Central memory CD8-positive, alpha-beta T cell (primary cell): ENCODE measurements around the gene PTX3.

Experiments used
- ATAC-seq: fragments of 150-1000 bp; cut with Tn5 transposase; replicated peaks from 2 replicates; pipeline ENCODE4 v1.10.0; 2022; ENCODE audit warnings: mild to moderate bottlenecking, moderate FRiP score, moderate number of reproducible peaks; ENCODE audit not compliant: poor library complexity, severe bottlenecking; ENCODE audit errors: extremely low read depth
- DNase-seq, 2 donors: peaks; one replicate each; pipeline ENCODE4 v3.0.0; 2021; ENCODE audit warnings: low spot score in 2 of 2
- H3K27ac Mint-ChIP-seq: one replicate; pipeline ENCODE4 v1.8.0; 2022; ENCODE audit warnings: low read depth, mild to moderate bottlenecking, moderate library complexity, mixed read lengths
- H3K27me3 Mint-ChIP-seq: one replicate; pipeline ENCODE4 v1.8.0; 2022; ENCODE audit warnings: mixed read lengths
- H3K36me3 Mint-ChIP-seq: one replicate; pipeline ENCODE4 v1.8.0; 2022; ENCODE audit warnings: mild to moderate bottlenecking, moderate library complexity, mixed read lengths; ENCODE audit not compliant: insufficient read depth
- H3K4me1 Mint-ChIP-seq: one replicate; pipeline ENCODE4 v1.8.0; 2022; ENCODE audit warnings: mixed read lengths
- H3K4me3 Mint-ChIP-seq: one replicate; pipeline ENCODE4 v1.8.0; 2022; ENCODE audit warnings: mild to moderate bottlenecking, moderate library complexity, mixed read lengths
- H3K9me3 Mint-ChIP-seq: one replicate; pipeline ENCODE4 v1.8.0; 2022; ENCODE audit warnings: mixed read lengths

Gene PTX3

DNA sequence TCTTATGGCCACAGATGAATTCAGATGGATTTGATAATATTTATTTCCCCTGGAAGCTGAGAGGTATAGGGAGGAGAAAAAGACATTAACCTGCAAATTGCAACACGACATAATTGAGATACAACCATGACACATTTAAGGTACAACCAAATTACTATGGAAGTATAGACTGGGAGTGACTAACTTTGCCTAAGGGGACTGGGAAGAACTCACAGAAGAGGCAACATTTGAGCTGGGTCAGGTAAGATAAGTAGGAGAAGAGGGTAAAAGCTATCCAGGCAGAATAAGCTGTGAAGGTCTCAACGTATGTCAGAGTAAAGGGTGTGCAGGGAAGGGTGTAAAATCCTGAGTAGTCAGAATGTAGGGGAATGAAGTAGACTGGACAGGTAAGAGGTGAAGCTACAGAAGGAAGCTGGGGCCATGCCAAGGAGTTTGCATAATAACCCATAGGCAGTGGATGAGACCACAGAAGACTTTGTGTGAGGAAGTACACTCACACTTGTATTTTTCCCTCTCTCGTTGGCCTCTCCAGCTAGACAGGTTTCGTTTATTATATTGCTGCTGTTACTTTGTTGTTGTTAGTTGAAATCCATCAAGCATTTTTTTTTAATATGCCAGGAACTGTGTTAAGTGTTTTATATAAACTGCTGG is 28.0 kb upstream of the PTX3 start:
- H3K4me1 Mint-ChIP-seq: no peaks in the 10 kb centered on the region
- H3K36me3 Mint-ChIP-seq: no peaks in the 10 kb centered on the region
- H3K27ac Mint-ChIP-seq: no peak overlapping the region
- no peak overlapping the region for H3K4me3 Mint-ChIP-seq
- no peaks in the 10 kb centered on the region for H3K9me3 Mint-ChIP-seq
- ATAC-seq (no peak), DNase-seq (no peak)
- H3K27me3 Mint-ChIP-seq: no peaks in the 10 kb centered on the region

DNA sequence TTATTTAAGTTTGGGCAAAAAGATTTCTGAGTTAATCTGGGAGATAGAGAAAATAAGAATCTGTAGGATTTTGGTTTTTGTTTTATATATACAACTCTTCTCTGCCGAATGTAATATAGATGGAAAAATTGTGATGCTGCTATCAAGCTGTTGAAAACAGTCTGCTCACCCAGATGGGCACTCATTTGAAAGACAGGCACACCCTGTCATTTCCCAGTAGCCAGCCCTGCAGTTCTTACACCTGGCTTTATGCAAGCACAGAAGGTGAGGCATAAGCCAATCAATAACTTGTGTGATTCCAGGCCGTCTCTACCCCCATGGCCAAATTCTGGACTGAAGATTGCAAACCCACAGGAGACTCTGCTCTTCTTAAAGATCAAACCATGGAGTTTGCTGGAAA is 27.1 kb upstream of the PTX3 start:
- Mint-ChIP-seq H3K36me3 (no peaks in the 10 kb centered on the region), H3K9me3 (no peaks in the 10 kb centered on the region), H3K4me3 (no peak overlapping the region), H3K27me3 (no peaks in the 10 kb centered on the region), H3K27ac (no peak overlapping the region), H3K4me1 (no peaks in the 10 kb centered on the region)
- ATAC-seq (no peak), DNase-seq (no peak)

DNA sequence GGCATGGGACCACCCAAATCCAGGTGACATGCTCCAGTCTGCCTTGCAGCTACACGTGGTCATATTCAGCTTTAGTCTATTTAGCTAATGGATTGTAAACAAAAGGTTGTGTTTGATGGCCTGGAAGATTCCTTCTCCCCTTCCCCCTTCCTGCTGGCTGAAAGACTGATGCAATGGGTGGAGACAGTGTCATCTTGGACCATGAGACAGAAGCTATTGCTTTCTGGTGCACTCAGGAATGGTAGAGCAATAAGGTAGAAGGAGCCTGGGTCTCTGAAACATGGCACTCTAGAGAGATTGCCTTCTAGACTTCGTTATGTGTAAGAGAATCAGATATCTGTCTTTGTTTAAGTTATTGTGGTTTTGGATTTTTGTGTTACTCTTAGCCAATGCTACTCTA is 25.7 kb upstream of the PTX3 start:
- Mint-ChIP-seq H3K36me3 (no peaks in the 10 kb centered on the region), H3K27me3 (peaks cover 10% of the 10 kb centered on the region), H3K4me1 (no peaks in the 10 kb centered on the region), H3K9me3 (peaks cover 3% of the 10 kb centered on the region), H3K27ac (no peak overlapping the region), H3K4me3 (no peak overlapping the region)
- ATAC-seq (no peak), DNase-seq (no peak)

DNA sequence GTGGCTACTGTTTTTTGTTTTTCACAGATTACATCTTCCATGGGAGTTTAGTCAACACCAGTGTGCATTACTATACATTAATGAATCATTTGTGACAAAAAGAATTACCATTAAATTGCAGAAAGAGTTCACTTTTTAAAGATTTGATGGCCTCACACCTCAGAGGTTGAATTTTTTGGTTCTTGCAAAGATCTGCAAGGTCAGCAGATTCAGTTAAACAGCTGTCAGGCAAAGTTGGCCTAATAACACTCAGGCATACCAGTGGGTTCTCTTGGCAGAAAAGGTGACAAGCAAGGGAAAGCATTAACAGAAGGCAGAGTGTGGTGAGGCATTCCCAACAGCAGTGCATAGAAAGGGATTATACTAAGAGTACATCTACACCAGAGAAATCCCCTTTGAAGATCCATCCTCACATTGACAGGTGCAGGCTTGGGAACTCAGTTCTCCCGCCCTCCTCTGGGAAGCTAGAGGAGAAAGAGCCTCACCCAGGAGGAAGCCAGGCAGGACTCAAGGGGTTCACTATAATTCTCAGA is 24.3 kb upstream of the PTX3 start:
- Mint-ChIP-seq H3K4me1 (no peaks in the 10 kb centered on the region), H3K27me3 (peaks cover 18% of the 10 kb centered on the region), H3K36me3 (no peaks in the 10 kb centered on the region), H3K9me3 (peaks cover 4% of the 10 kb centered on the region), H3K27ac (no peak overlapping the region), H3K4me3 (no peak overlapping the region)
- DNase-seq (no peak), ATAC-seq (no peak)

DNA sequence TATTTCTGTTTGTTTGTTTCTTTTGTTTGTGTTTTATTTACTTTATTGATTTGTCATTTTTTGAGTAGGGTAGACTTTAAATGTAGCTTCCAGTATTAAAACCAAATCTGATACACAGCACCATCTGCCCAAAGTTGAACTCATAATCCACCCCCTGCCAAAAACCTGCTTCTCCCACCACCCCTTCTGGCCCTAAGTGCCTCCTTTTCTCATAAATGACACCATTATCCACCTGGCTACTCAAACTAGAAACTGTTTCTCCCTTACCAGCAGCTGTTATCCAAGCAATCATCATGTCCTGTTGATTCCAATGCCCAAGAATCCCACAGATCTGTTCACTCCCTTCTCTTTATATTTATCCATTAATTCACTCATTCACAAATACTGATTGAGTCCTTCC is 21.8 kb upstream of the PTX3 start:
- Mint-ChIP-seq H3K27me3 (peaks cover 18% of the 10 kb centered on the region), H3K4me1 (no peaks in the 10 kb centered on the region), H3K4me3 (no peak overlapping the region), H3K27ac (no peak overlapping the region), H3K36me3 (no peaks in the 10 kb centered on the region), H3K9me3 (peaks cover 4% of the 10 kb centered on the region)
- no peak for ATAC-seq
- DNase-seq: no peak

DNA sequence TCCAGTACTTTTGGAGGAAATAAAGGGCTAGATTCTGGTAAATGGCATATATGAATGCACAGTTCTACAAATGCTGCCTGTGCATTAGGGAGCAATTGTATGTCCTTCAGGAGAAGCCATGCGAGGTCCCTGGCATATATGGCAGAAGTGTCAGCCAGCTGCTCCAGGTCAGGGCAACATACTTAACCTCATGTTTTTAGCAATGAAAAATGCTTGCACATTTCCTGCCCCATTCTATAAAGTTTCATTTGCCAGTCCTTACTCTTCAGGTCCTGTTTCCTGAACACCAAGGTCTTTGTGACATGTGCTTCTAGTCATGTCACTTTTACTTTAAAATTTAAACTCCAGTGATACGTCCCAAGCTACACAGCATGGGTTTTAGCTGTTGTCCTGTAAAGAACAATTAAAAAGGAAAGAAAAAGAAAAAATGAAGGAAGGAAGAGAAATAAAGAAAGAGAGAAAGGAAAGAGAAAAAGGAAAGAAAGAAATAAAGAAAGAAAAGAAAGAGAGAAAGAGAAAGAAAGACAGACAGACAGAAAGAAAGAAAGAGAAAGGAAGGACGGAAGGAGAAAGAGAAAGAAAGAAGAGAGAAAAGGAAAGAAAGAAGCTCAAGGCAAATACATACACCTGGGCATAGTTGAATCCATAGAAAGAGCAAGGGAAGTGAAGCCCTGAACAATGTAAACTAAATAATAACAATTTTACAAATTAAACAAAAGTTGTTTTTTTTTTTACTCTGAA is 20.1 kb upstream of the PTX3 start:
- peaks cover 18% of the 10 kb centered on the region for H3K27me3 Mint-ChIP-seq
- ATAC-seq (no peak), DNase-seq (no peak)
- no peak overlapping the region for H3K27ac Mint-ChIP-seq
- H3K4me3 Mint-ChIP-seq: no peak overlapping the region
- peaks cover 4% of the 10 kb centered on the region for H3K9me3 Mint-ChIP-seq
- no peaks in the 10 kb centered on the region for H3K4me1 Mint-ChIP-seq
- H3K36me3 Mint-ChIP-seq: no peaks in the 10 kb centered on the region

DNA sequence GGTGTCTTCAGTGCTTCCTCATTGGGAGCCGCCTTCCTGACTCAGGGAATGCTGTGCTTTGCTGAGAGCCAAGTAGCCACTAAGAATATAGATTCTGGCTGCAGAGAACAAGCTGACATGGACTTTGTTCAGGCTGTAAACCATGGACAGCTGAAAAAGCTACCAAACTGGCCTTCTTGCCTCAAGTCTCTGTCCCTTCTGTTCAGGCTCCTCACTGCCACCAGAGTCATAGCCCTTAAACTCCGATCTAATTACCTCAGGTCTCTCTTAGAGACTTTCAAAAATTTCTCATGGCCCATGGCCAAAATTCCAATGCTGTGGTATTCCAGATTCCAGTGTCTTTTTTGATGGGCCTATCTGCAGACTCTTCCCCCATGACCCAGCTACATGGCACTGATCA is 19.4 kb upstream of the PTX3 start:
- peaks cover 4% of the 10 kb centered on the region for H3K9me3 Mint-ChIP-seq
- H3K27me3 Mint-ChIP-seq: peaks cover 18% of the 10 kb centered on the region
- no peak overlapping the region for H3K27ac Mint-ChIP-seq
- no peaks in the 10 kb centered on the region for H3K36me3 Mint-ChIP-seq
- H3K4me3 Mint-ChIP-seq: no peak overlapping the region
- no peaks in the 10 kb centered on the region for H3K4me1 Mint-ChIP-seq
- no peak for ATAC-seq
- no peak for DNase-seq

DNA sequence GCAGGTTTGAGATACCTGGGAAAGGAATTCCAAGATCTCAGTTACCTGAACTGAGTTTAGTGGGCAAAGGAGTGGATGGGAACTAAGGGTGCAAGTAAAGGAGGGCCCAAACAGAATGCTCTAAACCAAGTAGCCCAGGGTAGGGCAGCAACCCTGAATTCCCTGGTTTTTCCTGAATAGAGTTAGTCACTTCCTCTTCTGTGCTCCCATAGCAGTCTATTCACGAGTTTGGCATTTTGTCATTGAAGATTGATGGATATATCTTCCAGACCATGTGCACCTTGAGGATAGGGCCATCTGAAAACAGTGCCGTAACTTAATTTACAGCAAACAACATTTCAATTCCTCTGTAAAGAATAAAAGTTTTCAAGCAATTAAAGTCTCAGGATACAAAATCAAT is 18.5 kb upstream of the PTX3 start:
- ATAC-seq (no peak), DNase-seq (no peak)
- Mint-ChIP-seq H3K4me1 (no peaks in the 10 kb centered on the region), H3K27me3 (peaks cover 21% of the 10 kb centered on the region), H3K9me3 (peaks cover 4% of the 10 kb centered on the region), H3K36me3 (no peaks in the 10 kb centered on the region), H3K4me3 (no peak overlapping the region), H3K27ac (no peak overlapping the region)

DNA sequence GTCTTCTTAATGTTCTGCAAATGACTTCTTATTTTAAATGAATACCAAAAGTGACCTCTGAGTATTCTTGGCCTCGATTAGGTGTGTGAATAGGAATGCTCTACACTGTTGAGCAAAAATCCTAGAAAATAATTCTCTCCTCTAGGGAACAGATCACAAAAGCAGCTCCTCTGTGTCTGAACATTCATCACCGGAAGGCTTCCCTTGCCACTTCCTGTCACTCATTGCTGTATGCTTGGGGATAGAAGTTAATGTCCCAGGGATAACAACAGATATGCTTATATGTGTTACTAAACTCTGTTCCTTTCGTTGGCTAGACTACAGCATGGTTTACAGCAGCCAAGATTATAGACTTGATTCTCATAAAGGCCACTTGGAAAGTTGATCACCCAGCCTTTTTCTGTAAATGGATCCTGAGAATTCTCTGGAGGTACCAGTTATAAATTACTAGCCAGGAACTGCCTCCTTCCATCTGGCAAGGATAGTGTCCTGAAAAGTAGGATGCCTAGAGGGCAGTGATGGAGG is 16.0 kb upstream of the PTX3 start:
- H3K27ac Mint-ChIP-seq: no peak overlapping the region
- H3K27me3 Mint-ChIP-seq: peaks cover 19% of the 10 kb centered on the region
- no peaks in the 10 kb centered on the region for H3K36me3 Mint-ChIP-seq
- no peak for DNase-seq
- H3K4me3 Mint-ChIP-seq: no peak overlapping the region
- H3K9me3 Mint-ChIP-seq: peaks cover 9% of the 10 kb centered on the region
- no peaks in the 10 kb centered on the region for H3K4me1 Mint-ChIP-seq
- ATAC-seq: no peak

DNA sequence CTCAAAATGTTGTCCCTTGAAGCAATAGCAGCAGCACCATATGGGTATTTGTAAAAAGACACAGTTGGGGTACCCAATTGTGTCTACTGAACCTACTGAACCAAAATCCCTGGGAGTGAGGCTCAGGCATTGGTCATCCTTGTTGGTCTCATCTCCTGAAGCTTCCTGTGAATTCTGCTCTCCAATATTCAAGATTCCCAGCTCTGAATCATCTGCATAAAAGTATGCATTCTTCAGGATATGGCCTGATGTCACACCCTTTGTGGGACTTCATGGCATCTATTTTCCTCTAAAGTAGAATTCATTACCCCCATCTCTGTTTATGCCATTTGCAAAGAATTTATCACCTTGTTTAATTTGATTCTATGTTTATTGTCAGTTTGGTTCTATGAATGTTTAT is 13.3 kb upstream of the PTX3 start:
- Mint-ChIP-seq H3K9me3 (peaks cover 10% of the 10 kb centered on the region), H3K27me3 (peaks cover 16% of the 10 kb centered on the region), H3K36me3 (no peaks in the 10 kb centered on the region), H3K27ac (no peak overlapping the region), H3K4me1 (no peaks in the 10 kb centered on the region), H3K4me3 (no peak overlapping the region)
- DNase-seq: no peak
- ATAC-seq: no peak

DNA sequence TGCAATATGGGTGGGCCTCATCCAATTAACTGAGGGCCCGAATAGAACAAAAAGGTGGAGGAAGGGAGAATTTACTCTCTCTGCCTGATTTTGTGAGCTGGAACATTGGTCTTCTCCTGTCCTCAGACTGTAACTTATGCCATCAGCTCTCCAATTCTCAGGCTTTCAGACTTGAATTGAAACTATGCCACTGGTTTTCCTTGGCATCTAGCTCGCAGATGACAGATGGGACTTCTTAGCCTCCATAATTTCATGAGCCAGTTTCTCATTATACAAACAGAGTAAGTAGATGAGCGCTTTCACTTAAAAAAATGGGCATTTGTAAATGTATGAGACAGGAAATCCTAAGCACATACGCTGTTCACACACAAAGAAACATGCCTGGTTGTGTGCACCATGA is 8.7 kb upstream of the PTX3 start:
- peaks cover 10% of the 10 kb centered on the region for H3K9me3 Mint-ChIP-seq
- H3K4me3 Mint-ChIP-seq: no peak overlapping the region
- no peaks in the 10 kb centered on the region for H3K4me1 Mint-ChIP-seq
- ATAC-seq (no peak), DNase-seq (no peak)
- no peaks in the 10 kb centered on the region for H3K36me3 Mint-ChIP-seq
- no peak overlapping the region for H3K27ac Mint-ChIP-seq
- H3K27me3 Mint-ChIP-seq: peaks cover 22% of the 10 kb centered on the region

DNA sequence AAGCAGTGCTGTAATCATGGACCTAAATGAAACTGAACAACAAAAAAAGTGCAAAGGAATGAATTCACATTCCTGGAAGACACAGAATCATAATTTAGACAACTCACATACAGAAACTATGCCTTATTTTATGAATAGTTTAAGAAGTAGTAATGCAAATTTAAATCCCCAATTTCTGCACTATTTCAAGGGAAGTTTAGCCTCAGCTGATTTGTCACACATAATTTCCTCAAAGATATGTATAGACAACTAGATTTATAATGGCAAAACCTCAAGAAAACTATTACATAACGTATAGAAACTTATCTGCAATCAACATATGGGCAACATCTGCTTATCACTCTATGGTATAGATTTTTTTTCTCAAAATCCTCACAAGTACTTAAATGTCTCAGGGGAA is 7.8 kb upstream of the PTX3 start:
- H3K36me3 Mint-ChIP-seq: no peaks in the 10 kb centered on the region
- no peaks in the 10 kb centered on the region for H3K4me1 Mint-ChIP-seq
- H3K27ac Mint-ChIP-seq: no peak overlapping the region
- H3K4me3 Mint-ChIP-seq: no peak overlapping the region
- DNase-seq: no peak
- peaks cover 5% of the 10 kb centered on the region for H3K9me3 Mint-ChIP-seq
- H3K27me3 Mint-ChIP-seq: peaks cover 22% of the 10 kb centered on the region
- ATAC-seq: no peak

DNA sequence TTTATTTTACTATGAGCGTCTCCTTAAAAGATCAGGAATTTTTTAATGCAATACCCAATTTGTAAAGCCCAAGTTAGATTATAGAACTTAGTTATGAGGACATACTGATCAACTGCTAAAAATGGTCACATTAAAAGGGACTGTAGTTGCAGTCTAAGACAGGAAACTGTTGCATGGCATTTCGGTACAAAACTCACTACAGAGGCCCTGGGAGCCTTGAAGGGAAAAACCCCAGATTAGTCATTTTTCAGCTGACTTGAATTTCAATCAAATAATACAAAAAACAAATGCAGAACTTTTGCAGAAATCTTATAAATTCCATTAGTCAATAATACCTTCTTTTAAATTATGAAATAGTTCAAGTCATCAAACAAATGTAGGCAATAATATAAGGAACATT is 6.9 kb upstream of the PTX3 start:
- H3K9me3 Mint-ChIP-seq: peaks cover 5% of the 10 kb centered on the region
- no peaks in the 10 kb centered on the region for H3K36me3 Mint-ChIP-seq
- H3K27ac Mint-ChIP-seq: no peak overlapping the region
- no peak overlapping the region for H3K4me3 Mint-ChIP-seq
- DNase-seq (no peak), ATAC-seq (no peak)
- peaks cover 30% of the 10 kb centered on the region for H3K27me3 Mint-ChIP-seq
- H3K4me1 Mint-ChIP-seq: no peaks in the 10 kb centered on the region
